C4-2B (cell line): ENCODE data around the gene PTPRN2.

Source experiments
- H3K27ac ChIP-seq: fragments of 450-650 bp; 2 replicates; pipeline ENCODE4 v1.5.1; 2017
- CTCF ChIP-seq: fragments of 450-650 bp; conservative IDR thresholded peaks from 2 replicates; pipeline ENCODE4 v1.5.1; 2017; ENCODE audit warnings: mild to moderate bottlenecking
- ZFX ChIP-seq: fragments of 450-650 bp; IDR thresholded peaks from 2 replicates; pipeline ENCODE4 v1.6.1; 2017

The PTPRN2 gene

GRCh38 chr7:157604661-157605381 lies 982.8 kb downstream of the PTPRN2 start:
- TF ChIP-seq CTCF (no peak), ZFX (no peak)
- H3K27ac ChIP-seq, result no peak overlapping the region

- TF ChIP-seq ZFX (no peak), CTCF (no peak)
- no peak overlapping the region for H3K27ac ChIP-seq
These were observed 983.9 kb downstream of the PTPRN2 start for GRCh38 chr7:157603716-157604115.

GRCh38 chr7:157603005-157603404 lies 984.6 kb downstream of the PTPRN2 start:
- TF ChIP-seq ZFX (no peak), CTCF (no peak)
- H3K27ac ChIP-seq, result no peak overlapping the region

GRCh38 chr7:157602581-157602980 lies 985.0 kb downstream of the PTPRN2 start:
- H3K27ac ChIP-seq, result no peak overlapping the region
- no peak for TF ChIP-seq CTCF
- no peak for TF ChIP-seq ZFX

GRCh38 chr7:157602156-157602555 lies 985.5 kb downstream of the PTPRN2 start:
- H3K27ac ChIP-seq, result no peak overlapping the region
- TF ChIP-seq ZFX (no peak), CTCF (no peak)

GRCh38 chr7:157601530-157601929 lies 986.1 kb downstream of the PTPRN2 start:
- no peak for TF ChIP-seq CTCF
- no peak for TF ChIP-seq ZFX
- no peak overlapping the region for H3K27ac ChIP-seq

- no peak overlapping the region for H3K27ac ChIP-seq
- TF ChIP-seq CTCF, result no peak
- TF ChIP-seq ZFX, result no peak
These were observed 988.1 kb downstream of the PTPRN2 start for GRCh38 chr7:157599491-157599890.
